ENCODE measurements around the gene FSTL4.

- TF ChIP-seq ZBTB7B (CRISPR knock-in tag; IDR thresholded peaks at IDR 0.05), result no peak
- TF ChIP-seq CTCF (CRISPR knock-in tag; IDR thresholded peaks at IDR 0.05), result peak; percentile 76
- TF ChIP-seq DRAP1 (CRISPR knock-in tag; IDR thresholded peaks at IDR 0.05), result no peak
- TF ChIP-seq HDAC2 (CRISPR knock-in tag; IDR thresholded peaks at IDR 0.05), result no peak
- no peak for TF ChIP-seq PITX1 (CRISPR knock-in tag; IDR thresholded peaks at IDR 0.05)
- TF ChIP-seq POLR2A (IDR thresholded peaks at IDR 0.05; ENCODE audit: insufficient read depth in 1 of 2, low read depth in 2 of 2, low read length in 2 of 2), result no peak
- TF ChIP-seq ZBTB33 (CRISPR knock-in tag; IDR thresholded peaks at IDR 0.05), result no peak
- TF ChIP-seq ZNF205 (CRISPR knock-in tag; IDR thresholded peaks at IDR 0.05), result no peak
- TF ChIP-seq NFRKB (IDR thresholded peaks at IDR 0.05), result no peak
These were observed 59.3 kb downstream of the FSTL4 start for GRCh38 chr5:133552925-133553525.

Measured in HepG2 (cell line).